Sigmoid colon (tissue), 7 donors: Measurements from ENCODE around the gene ATPAF1. TPM values are rescaled to one million over a fixed set of nuclear protein-coding genes. Genes with fewer than 3 reads are reported as not detected.

Experiments
- polyA plus RNA-seq, 3 donors: library from polyadenylated mRNA; stranded (reverse); fragments of 200-250 nt; gene quantifications; one replicate each; pipeline ENCODE4 v1.2.3, GENCODE V29; 2013
- total RNA-seq, 4 donors: library from RNA; depleted of rRNA; stranded (reverse); fragments of >200 nt; gene quantifications; one replicate each; pipeline ENCODE4 v1.1.0, GENCODE V29; 2016
- donor health status: healthy with polysubstance abuse.
- donor health status: Bipolar disorder and iron deficiency.
- donor health status: healthy.

ATPAF1 gene
- total and polyA plus RNA-seq, 7 donors = 35.2 to 82.8 (median 61.0) TPM

Other genes with a start within 250 kb of the ATPAF1 start
- not detected for gene DMBX1, start 178.5 kb downstream of the ATPAF1 start, total RNA-seq
- not detected for gene DMBX1, start 178.5 kb downstream of the ATPAF1 start, polyA plus RNA-seq
- gene KNCN, start 116.7 kb downstream of the ATPAF1 start, total RNA-seq = not detected
- not detected for gene KNCN, start 116.7 kb downstream of the ATPAF1 start, polyA plus RNA-seq
- gene MKNK1, start 64.1 kb downstream of the ATPAF1 start, total RNA-seq = 10 to 100 TPM; 32.1 to 54.3 (median 35.7) TPM
- 10 to 100 TPM; 15.0 to 30.3 (median 30.0) TPM for gene MKNK1, start 64.1 kb downstream of the ATPAF1 start, polyA plus RNA-seq
- gene MOB3C, start 51.6 kb downstream of the ATPAF1 start, total RNA-seq = 10 to 100 TPM; 11.4 to 25.7 (median 16.0) TPM
- gene MOB3C, start 51.6 kb downstream of the ATPAF1 start, polyA plus RNA-seq = 10 to 100 TPM in 2 of 3 donors, 1 to 10 TPM in 1; 7.8 to 13.8 (median 12.0) TPM
- not detected for gene TEX38, start 3.5 kb upstream of the ATPAF1 start, total RNA-seq
- under 1 TPM in 1 of 3 donors, not detected in 2; 0.16 TPM for gene TEX38, start 3.5 kb upstream of the ATPAF1 start, polyA plus RNA-seq
- 10 to 100 TPM; 63.1 to 72.0 (median 65.7) TPM for gene EFCAB14, start 50.8 kb upstream of the ATPAF1 start, total RNA-seq
- gene EFCAB14, start 50.8 kb upstream of the ATPAF1 start, polyA plus RNA-seq = 10 to 100 TPM; 36.9 to 50.9 (median 43.8) TPM
- 10 to 100 TPM; 17.2 to 50.3 (median 33.7) TPM for gene CYP4B1, start 130.7 kb upstream of the ATPAF1 start, total RNA-seq
- gene CYP4B1, start 130.7 kb upstream of the ATPAF1 start, polyA plus RNA-seq = 1 to 10 TPM in 2 of 3 donors, under 1 TPM in 1; 0.23 to 6.0 (median 4.8) TPM